HG03439 (cell line): ENCODE measurements around the gene SERGEF.

Source experiments
- ATAC-seq: cut with Tn5 transposase; IDR thresholded peaks from one replicate; pipeline ENCODE4 v1.9.1; 2021; ENCODE audit warnings: mild to moderate bottlenecking, moderate library complexity; ENCODE audit not compliant: unreplicated experiment

The SERGEF gene

GRCh38 chr11:17867341-17867740 is 145.5 kb downstream of the SERGEF start:
- no peak for ATAC-seq

GRCh38 chr11:17865765-17866428 is 146.9 kb downstream of the SERGEF start:
- no peak for ATAC-seq

DNA sequence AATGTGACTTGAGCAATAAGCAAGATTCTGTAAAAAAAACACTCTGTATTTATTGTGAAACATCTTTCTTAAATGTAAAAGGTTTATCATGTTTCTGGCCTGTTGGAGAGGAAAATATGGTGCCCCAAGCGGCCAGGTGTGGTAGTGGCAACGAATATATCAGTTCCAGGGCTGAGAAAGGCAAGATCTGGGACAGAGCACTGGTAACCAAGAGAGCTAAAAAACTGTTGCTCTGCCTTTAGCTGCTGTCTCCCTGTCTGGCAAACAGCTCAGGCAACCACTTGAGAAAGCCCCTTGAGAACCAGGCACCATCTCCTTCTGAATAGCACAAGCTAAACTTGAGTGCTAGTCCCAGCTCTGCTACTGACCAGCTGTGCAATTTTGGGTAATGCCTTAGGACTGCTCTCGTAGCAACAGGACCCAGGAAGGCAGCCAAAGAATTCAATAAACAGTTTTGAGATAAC is 148.3 kb downstream of the SERGEF start:
- ATAC-seq = no peak

DNA sequence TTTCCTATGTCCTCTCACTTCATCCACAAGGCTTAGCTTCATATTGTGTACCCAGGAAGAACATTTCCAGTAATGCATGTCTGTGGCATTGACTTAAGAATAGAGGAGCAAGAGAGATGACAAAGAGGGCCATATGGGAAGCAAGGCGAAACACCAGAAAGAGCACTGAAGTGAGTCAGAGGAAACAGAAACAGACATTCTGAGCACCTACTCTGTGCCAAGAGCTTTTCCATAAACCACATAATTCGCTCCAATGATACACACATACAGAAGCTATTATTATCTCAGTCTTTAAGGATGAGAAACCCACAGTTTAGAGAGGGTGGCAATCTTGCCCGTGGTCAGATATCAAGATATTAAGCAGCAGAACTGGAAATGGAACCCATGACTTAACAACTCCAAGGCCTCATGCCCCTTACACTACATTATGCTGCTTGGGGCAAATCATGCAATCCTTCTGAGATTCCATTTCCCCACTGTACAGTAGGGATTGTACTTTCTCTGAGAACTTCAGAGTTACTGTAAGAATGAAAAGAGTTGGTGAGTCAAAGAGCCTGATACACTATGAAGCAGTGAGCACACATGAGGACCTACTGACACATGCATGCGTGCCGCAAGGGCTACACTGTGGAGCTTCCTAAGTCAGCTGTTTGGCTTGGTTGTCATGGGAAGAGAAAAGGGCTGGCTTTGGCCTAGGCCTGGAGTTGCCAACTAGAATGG is 151.7 kb downstream of the SERGEF start:
- ATAC-seq = no peak

- no peak for ATAC-seq
Measured at GRCh38 chr11:17859552-17859951, 153.3 kb downstream of the SERGEF start.

DNA sequence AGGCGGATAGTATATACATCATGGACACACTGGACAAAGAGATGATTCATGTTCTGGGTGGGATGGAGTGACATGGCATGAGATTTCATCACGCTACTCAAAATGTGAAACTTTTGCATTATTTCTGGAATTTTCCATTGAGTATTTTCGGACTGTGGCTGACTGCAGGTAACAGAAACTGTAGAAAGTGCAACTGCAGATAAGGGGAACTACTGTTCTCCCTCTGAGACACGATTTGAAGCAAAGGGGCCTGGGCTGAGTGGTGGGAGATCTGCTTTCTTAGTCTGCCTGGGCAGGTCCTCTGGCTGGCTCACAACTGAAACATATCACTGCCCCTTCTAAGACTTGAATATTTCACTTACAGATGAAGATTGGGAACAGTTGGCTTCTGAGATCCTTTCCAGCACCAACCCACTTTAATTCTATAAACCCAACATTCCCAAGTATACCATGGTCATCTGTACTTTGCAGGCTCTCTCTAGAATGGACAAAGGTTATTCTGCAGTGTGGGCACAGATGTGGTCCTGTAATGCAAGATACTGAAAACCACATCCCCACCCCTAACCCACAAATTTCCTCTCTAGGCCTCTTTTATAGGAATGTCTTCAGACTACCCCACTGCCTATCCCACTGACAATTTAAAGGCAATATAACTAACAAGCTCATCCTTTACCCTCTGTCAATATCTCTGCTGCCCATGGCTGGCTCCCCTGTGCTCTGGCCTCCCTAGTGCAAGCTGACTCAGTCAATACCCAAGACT is 157.1 kb downstream of the SERGEF start:
- no peak for ATAC-seq

- ATAC-seq = no peak
Measured at GRCh38 chr11:17853280-17853679, 159.6 kb downstream of the SERGEF start.

DNA sequence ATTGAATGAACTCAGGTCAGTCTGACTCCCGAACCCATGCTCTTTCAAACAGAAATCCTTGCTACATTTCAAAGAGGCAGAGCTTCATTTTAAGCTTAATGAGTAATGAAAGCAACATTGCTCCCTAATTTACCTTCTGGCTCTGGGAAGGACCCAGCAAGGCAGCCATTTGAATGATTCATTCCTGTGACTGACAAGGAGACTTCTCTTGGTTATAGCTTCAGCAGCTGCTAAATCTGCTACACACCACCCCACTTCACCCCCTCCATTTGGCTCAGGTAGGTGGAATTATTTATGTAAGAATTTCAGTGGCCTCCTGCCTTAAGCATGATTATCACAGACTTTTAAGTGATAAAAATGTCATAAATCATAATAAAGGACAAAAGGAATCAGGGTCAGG is 160.6 kb downstream of the SERGEF start:
- ATAC-seq = no peak

DNA sequence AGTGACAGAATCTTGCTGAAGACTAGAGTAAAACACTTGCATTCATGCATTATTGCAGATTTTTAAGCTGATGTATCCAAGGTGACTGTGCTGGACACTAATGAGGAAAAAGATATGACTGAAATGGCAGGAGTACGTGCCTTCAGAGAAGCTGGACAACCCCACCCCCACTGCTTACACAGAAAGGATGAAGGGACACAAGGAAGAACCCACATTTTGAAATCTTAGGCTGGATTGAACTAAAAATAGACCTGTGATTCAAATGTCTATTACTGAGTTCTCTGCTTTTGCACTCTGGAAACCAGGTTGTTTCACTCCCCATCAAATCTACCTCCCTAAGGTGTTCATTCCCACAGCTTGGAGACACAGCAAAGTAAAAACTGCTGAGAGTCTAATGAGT is 161.2 kb downstream of the SERGEF start:
- no peak for ATAC-seq

DNA sequence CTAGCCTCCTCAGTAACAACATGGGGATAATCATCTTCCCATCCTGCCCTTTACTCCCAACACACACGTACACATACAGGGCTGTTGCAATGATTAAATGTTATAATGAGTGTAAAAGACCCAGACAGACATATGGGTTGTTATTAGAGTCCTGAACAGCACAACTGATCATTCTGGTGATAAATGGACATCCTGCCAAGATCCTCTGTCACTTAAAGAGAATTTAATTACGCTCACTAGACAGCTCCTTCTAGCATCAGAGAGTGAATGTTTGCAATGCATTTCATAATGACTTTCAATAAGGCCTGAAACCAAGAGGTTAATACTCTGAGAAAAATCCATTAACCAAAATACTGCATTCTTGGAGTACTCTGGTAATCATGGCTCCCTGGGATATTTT is 162.5 kb downstream of the SERGEF start:
- ATAC-seq = no peak

DNA sequence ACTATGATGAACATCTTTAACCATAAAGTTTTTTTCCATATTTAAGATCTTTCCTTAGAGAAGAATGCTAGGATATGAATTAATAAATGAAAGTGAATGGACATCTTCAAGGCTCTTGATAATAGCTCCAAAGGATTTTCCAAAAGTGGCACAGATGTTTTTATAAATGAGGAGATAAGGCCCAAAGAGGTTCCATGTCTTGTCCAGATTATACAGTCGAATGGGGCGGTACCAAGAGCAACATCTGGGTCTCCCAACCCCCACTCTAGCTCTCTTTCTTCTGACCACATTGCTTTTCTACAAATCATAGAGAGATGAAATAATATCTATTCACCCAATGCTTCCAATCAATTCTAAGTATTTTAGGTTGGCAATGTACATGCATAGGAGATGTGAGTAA is 164.1 kb downstream of the SERGEF start:
- ATAC-seq = no peak

DNA sequence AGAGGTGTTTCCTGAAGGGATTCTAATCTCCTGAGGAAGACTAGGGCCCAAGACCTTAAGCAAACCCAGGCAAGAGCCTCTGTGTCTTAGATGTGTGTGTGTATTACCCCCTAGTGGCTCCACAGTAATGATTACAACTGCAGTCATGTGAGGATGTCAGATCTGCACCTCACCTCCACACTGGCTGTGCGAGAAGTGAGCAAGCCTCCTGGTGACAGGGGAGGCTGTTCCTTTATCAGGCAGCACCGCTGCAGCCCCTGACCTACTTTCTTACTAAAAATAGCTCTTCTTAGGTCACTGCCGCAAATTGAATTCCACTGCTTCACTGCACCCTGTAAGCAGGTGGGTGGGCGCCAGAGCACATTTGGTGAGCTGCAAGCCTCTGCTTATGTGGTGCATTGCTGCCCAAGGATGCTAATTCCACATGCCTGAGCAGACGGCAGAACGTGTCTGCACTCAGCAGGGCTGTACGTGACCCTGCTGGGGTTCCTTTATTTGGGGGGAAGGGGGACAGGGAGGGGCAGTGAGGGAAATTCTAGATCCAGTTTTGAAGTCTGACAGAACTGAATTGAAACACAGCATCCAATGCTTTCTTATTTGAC is 165.9 kb downstream of the SERGEF start:
- ATAC-seq = no peak

DNA sequence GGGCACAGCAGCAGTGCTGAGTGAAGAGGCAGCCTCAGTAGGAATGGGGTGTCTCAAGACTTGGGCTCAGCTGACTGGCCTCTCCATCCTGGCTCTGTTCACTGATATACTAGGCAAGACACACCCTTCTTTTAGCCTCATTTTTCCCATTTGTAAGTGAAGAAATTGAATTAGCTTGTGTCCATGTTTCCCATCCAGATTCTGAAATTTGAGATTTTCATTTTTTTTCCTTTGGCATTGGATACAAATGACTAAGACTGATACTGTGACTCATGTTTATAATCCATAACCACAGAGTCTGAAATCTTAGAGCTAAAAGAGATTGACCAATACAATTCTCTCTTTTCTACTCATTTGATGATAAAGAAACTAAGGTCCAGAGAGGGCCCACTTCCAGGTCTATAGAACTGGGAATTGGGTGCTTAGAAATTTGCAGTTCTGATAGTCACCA is 167.4 kb downstream of the SERGEF start:
- no peak for ATAC-seq

- no peak for ATAC-seq
Measured at GRCh38 chr11:17840101-17840548, 172.7 kb downstream of the SERGEF start.

- no peak for ATAC-seq
Measured at GRCh38 chr11:17839450-17839849, 173.4 kb downstream of the SERGEF start.

DNA sequence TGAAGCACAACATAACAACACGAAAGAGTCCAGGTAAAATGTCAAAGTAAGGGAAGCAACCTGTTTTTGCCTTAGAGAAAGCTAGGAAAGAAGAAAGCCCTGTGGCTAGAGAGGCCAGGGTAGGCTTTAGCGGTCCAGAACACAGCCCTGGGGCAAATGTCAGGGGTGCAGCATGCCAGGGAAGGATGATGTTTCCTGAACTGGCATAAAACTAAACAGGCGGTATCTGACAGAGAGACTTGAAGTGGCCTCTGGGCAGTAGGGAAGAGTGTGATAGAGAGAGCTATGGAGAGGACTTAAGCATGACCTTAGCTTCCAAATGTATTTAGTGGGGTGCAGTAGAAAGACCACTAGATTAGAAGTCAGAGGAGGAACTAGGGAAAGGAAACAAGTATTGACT is 174.7 kb downstream of the SERGEF start:
- no peak for ATAC-seq

- ATAC-seq = no peak
Measured at GRCh38 chr11:17831883-17832282, 181.0 kb downstream of the SERGEF start.

DNA sequence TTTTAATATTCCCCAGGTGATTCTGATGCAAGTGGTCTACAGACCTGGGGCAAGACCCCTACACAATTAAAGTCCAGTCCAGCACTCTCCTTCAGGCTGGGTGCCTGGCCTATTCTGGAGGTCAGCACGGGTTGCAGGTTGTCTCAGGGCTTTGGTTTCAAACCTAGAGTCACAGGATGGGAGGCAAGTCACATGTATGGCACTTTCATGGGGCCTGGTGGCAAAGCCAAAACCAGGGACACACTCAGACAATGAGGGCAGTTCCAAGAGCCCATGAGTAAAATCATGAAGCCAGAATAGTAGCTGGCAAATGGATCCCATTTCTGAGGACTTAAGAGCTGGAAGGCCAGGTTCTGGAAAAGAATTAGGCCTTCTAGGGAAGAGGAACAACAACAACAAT is 181.6 kb downstream of the SERGEF start:
- no peak for ATAC-seq

- no peak for ATAC-seq
Measured at GRCh38 chr11:17828311-17828751, 184.5 kb downstream of the SERGEF start.

DNA sequence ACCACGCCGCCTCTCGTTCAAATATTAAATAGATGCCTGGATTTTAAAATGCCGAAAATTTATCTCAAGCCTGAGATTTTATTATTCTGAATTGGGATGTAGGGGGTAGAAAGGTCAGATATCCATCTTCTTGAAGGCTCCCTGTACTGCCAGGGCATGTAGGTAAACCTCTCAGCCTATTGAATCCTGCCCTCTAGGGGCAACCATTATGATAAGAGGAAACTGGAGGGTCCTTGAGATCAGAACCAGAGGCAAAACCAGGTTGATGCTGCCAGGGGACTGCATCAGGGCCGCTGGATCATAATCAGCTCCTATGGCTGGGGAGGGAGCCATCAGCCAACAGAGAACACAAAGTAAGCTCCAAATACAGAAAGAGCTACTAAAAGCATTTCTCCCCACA is 185.8 kb downstream of the SERGEF start:
- no peak for ATAC-seq

DNA sequence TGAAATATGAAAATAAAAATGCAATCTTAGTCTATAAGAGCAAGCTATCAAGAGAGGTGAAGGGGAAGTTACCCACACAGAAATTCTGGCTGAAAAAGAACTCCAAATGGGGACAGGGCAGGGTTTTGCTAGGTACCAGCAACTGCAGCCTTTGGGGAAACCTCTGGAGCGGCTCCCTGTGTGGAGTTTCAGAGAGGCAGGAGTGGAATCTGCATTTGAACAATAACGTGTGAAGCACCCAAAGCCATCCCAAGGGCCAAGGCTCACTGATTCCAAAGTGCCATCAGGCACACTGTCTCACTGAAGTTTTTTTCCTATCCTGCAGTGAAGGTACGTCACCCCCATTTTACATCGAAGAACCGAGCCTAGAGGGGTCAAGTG is 190.5 kb downstream of the SERGEF start:
- ATAC-seq = no peak
